Measurements from ENCODE around the gene ABCA9. TPM values are rescaled to one million over a fixed set of nuclear protein-coding genes. Genes with fewer than 3 reads are reported as not detected.

Gene ABCA9
- total RNA-seq, 1 experiment from 2014 or later = not detected

DNA sequence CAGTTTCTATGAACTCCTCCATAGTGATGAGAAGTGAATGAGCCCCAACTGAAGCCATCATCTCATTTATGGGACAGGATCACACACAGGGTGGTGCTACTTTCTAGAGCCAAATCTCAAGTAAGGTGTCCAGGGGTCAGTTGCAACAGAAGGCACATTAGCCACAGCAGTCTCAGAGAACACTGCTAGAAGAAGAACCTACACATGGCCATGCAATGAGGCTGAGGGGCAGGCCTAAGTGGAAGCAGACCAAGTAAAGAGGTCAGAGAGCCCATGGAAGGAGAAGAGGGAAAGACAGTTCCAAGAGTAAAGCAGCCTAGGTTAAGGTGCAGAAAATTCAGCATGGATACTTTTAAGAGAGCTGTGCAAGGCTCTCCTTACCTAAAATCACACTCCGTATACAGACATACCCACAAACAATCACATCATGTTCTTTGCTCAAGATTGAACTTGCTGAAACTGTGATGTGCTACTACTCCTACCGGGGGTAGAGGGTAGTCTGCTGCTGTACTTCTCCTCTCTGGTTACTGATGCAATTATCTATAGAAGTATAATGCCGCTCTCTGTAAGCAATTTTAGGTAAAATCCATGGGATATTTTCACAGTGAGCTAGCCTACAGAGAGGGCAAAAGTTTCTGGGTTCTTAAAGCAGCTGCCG, 107.3 kb downstream of the ABCA9 start:
- Histone ChIP-seq H3K23me2 (ENCODE audit: insufficient read length, low read depth, low read length, poor library complexity, severe bottlenecking) (no peaks in the 10 kb centered on the region), H4K5ac (ENCODE audit: insufficient read length, low read depth, low read length) (no peak overlapping the region), H3K56ac (ENCODE audit: insufficient read length, low read depth, low read length) (no peak overlapping the region), H2BK15ac (ENCODE audit: low read depth, low read length) (no peak overlapping the region), H2BK5ac (ENCODE audit: insufficient read length, low read length) (no peak overlapping the region), H3K79me2 (ENCODE audit: insufficient read depth, low read length) (no peaks in the 10 kb centered on the region), H3K4me1 (ENCODE audit: insufficient read depth, low read length) (no peaks in the 10 kb centered on the region), H3K79me1 (ENCODE audit: insufficient read depth, low read depth, low read length, poor library complexity, severe bottlenecking) (no peaks in the 10 kb centered on the region), H2AK5ac (ENCODE audit: insufficient read length, low read length) (no peak overlapping the region), H4K8ac (replicated peaks; ENCODE audit: insufficient read length, low read depth, low read length) (no peak overlapping the region), H2BK120ac (ENCODE audit: low read depth, low read length, poor library complexity, severe bottlenecking) (no peak overlapping the region), H3K27me3 (ENCODE audit: insufficient read depth, low read length) (no peaks in the 10 kb centered on the region), H3T11ph (ENCODE audit: low read length) (no peak overlapping the region), H3K4ac (ENCODE audit: low read depth, low read length) (no peak overlapping the region), H3K23ac (ENCODE audit: insufficient read length, low read depth, low read length) (no peak overlapping the region), H3K9me3 (ENCODE audit: control insufficient read depth, low read depth, low read length) (no peaks in the 10 kb centered on the region), H3K9ac (ENCODE audit: extremely low read depth, insufficient read length, low read length) (no peak overlapping the region), H4K91ac (ENCODE audit: insufficient read length, low read depth, low read length) (no peak overlapping the region), H3K4me2 (ENCODE audit: insufficient read depth, insufficient read length, low read length) (no peak overlapping the region), H2AFZ (ENCODE audit: low read length) (no peak overlapping the region), H3K27ac (ENCODE audit: insufficient read length, low read depth, low read length) (no peak overlapping the region), H3K18ac (ENCODE audit: insufficient read length, low read depth, low read length) (no peak overlapping the region), H3K14ac (ENCODE audit: insufficient read depth, low read length) (no peak overlapping the region), H4K20me1 (ENCODE audit: control insufficient read depth, insufficient read depth, insufficient read length) (no peaks in the 10 kb centered on the region), H2BK12ac (ENCODE audit: insufficient read length, low read depth, low read length) (no peak overlapping the region), H2BK20ac (ENCODE audit: low read depth, low read length, poor library complexity, severe bottlenecking) (no peak overlapping the region)
- Mint-ChIP-seq H3K27ac (no peak overlapping the region), H3K27me3 (ENCODE audit: low read depth) (no peaks in the 10 kb centered on the region; the same call in 1 of the 2 replicates), H3K4me3 (no peak overlapping the region), H3K36me3 (ENCODE audit: insufficient read depth in 1 of 3, low read depth in 3 of 3) (no peaks in the 10 kb centered on the region), H3K4me1 (no peaks in the 10 kb centered on the region), H3K9me3 (no peaks in the 10 kb centered on the region)
- WGBS (ENCODE audit: extremely low coverage, insufficient read length, low lambda C conversion rate) = no CpG with 5 or more reads among the region's 4 CpGs
- no peak for DNase-seq
- TF ChIP-seq, protein P1, sequence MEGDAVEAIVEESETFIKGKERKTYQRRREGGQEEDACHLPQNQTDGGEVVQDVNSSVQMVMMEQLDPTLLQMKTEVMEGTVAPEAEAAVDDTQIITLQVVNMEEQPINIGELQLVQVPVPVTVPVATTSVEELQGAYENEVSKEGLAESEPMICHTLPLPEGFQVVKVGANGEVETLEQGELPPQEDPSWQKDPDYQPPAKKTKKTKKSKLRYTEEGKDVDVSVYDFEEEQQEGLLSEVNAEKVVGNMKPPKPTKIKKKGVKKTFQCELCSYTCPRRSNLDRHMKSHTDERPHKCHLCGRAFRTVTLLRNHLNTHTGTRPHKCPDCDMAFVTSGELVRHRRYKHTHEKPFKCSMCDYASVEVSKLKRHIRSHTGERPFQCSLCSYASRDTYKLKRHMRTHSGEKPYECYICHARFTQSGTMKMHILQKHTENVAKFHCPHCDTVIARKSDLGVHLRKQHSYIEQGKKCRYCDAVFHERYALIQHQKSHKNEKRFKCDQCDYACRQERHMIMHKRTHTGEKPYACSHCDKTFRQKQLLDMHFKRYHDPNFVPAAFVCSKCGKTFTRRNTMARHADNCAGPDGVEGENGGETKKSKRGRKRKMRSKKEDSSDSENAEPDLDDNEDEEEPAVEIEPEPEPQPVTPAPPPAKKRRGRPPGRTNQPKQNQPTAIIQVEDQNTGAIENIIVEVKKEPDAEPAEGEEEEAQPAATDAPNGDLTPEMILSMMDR (conservative IDR thresholded peaks at IDR 0.05) = no peak

Measured in H9 (cell line).